ENCODE data around the gene ZNF217.

DNA sequence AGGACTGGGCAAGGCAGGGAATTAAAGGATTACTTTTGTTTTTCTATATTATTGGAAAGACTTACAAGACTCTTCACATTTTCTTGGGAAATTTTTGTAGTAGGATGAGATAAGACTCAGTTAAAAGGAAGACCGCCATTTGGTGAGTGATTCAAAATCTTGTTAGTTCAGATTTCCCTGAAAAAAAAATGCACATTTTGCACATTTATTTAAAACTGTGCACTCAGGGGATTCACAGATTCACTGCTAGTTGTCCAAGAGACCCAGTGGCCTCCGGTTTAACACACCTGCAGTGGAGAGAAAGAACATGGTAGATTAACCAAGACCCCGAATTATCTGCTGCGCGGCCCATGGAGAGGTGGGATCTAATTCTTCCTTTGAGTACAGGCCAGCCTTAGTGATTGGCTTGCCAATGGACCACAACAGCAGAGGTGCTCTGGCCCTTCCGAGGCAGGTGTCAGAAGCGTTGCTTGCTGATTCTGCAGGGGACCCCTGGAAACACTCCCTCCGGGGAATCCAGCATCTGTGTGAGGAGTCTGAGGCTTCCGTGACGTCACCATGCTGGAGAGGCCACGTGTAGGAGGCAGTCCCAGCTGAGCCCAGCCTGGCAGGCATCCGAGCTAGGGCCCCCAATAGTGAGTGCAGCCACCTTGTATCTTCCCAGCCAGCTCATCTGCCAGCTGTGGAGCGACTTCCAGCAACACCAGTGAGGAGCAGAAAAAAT is 68.9 kb downstream of the ZNF217 start:
- TF ChIP-seq EZH2 (IDR thresholded peaks at IDR 0.05) (no peak), RAD21 (IDR thresholded peaks at IDR 0.05; ENCODE audit: low read depth) (no peak), POLR2A (IDR thresholded peaks at IDR 0.05; ENCODE audit: borderline replicate concordance, extremely low read depth, insufficient read depth, insufficient read length) (no peak), POLR2AphosphoS5 (IDR thresholded peaks at IDR 0.05; ENCODE audit: low read depth, low read length) (no peak), SIN3A (IDR thresholded peaks at IDR 0.05; ENCODE audit: low read depth) (no peak), ZNF274 (IDR thresholded peaks at IDR 0.05; ENCODE audit: low read depth, low read length) (no peak), CEBPB (IDR thresholded peaks at IDR 0.05; ENCODE audit: low read depth) (no peak), JUND (IDR thresholded peaks at IDR 0.05) (no peak), EGR1 (IDR thresholded peaks at IDR 0.05; ENCODE audit: low read depth) (no peak), SRF (IDR thresholded peaks at IDR 0.05; ENCODE audit: low read depth) (no peak)
- TF ChIP-seq, protein P1, sequence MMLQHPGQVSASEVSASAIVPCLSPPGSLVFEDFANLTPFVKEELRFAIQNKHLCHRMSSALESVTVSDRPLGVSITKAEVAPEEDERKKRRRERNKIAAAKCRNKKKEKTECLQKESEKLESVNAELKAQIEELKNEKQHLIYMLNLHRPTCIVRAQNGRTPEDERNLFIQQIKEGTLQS (IDR thresholded peaks at IDR 0.05), result no peak
- TF ChIP-seq, protein P2, sequence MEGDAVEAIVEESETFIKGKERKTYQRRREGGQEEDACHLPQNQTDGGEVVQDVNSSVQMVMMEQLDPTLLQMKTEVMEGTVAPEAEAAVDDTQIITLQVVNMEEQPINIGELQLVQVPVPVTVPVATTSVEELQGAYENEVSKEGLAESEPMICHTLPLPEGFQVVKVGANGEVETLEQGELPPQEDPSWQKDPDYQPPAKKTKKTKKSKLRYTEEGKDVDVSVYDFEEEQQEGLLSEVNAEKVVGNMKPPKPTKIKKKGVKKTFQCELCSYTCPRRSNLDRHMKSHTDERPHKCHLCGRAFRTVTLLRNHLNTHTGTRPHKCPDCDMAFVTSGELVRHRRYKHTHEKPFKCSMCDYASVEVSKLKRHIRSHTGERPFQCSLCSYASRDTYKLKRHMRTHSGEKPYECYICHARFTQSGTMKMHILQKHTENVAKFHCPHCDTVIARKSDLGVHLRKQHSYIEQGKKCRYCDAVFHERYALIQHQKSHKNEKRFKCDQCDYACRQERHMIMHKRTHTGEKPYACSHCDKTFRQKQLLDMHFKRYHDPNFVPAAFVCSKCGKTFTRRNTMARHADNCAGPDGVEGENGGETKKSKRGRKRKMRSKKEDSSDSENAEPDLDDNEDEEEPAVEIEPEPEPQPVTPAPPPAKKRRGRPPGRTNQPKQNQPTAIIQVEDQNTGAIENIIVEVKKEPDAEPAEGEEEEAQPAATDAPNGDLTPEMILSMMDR (IDR thresholded peaks at IDR 0.05 in 2 of 3, conservative IDR thresholded peaks at IDR 0.05 in 1 of 3; ENCODE audit: borderline replicate concordance in 1 of 3, insufficient read depth in 1 of 3, low read depth in 2 of 3, low read length in 2 of 3), result no peak
- TF ChIP-seq, protein P3, sequence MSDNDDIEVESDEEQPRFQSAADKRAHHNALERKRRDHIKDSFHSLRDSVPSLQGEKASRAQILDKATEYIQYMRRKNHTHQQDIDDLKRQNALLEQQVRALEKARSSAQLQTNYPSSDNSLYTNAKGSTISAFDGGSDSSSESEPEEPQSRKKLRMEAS (IDR thresholded peaks at IDR 0.05), result no peak
- TF ChIP-seq, protein P4, sequence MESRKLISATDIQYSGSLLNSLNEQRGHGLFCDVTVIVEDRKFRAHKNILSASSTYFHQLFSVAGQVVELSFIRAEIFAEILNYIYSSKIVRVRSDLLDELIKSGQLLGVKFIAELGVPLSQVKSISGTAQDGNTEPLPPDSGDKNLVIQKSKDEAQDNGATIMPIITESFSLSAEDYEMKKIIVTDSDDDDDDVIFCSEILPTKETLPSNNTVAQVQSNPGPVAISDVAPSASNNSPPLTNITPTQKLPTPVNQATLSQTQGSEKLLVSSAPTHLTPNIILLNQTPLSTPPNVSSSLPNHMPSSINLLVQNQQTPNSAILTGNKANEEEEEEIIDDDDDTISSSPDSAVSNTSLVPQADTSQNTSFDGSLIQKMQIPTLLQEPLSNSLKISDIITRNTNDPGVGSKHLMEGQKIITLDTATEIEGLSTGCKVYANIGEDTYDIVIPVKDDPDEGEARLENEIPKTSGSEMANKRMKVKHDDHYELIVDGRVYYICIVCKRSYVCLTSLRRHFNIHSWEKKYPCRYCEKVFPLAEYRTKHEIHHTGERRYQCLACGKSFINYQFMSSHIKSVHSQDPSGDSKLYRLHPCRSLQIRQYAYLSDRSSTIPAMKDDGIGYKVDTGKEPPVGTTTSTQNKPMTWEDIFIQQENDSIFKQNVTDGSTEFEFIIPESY (IDR thresholded peaks at IDR 0.05; ENCODE audit: extremely low read depth, insufficient replicate concordance, low read length), result no peak
